Activated naive CD8-positive, alpha-beta T cell treated with anti-CD3 and anti-CD28 coated beads for 36 hours (primary cell): ENCODE results near the gene TOR1B. TPM values are rescaled to one million over a fixed set of nuclear protein-coding genes. Genes with fewer than 3 reads are reported as not detected.

Experiments used
- DNase-seq: peaks from one replicate; pipeline ENCODE4 v3.0.0; 2021
- H3K27ac Mint-ChIP-seq: one replicate; pipeline ENCODE4 v1.8.0; 2022; ENCODE audit warnings: mild to moderate bottlenecking, moderate library complexity, mixed read lengths
- H3K27me3 Mint-ChIP-seq: one replicate; pipeline ENCODE4 v1.8.0; 2022; ENCODE audit warnings: mild to moderate bottlenecking, mixed read lengths
- H3K36me3 Mint-ChIP-seq: one replicate; pipeline ENCODE4 v1.8.0; 2021; ENCODE audit warnings: mild to moderate bottlenecking, mixed read lengths
- H3K4me1 Mint-ChIP-seq: one replicate; pipeline ENCODE4 v1.8.0; 2021; ENCODE audit warnings: mixed read lengths
- H3K4me3 Mint-ChIP-seq: one replicate; pipeline ENCODE4 v1.8.0; 2022; ENCODE audit warnings: mild to moderate bottlenecking, moderate library complexity, mixed read lengths
- H3K9me3 Mint-ChIP-seq: one replicate; pipeline ENCODE4 v1.8.0; 2022; ENCODE audit warnings: mixed read lengths
- total RNA-seq, 2 experiments: library from RNA; stranded (reverse); gene quantifications; one replicate each; pipeline ENCODE4 v1.2.3, GENCODE V29; 2021

The TOR1B gene
- total RNA-seq, 2 experiments from 2014 or later, result 18.7 to 19.8 TPM

- DNase-seq, result peak; percentile 56
- Mint-ChIP-seq H3K36me3 (peaks cover 25% of the 10 kb centered on the region), H3K4me1 (peaks cover 54% of the 10 kb centered on the region), H3K9me3 (no peaks in the 10 kb centered on the region), H3K27ac (peak overlapping the region; percentile 87), H3K4me3 (peak overlapping the region; percentile 65), H3K27me3 (no peaks in the 10 kb centered on the region)
Observed at GRCh38 chr9:129838707-129839259, 35.8 kb downstream of the TOR1B start.

GRCh38 chr9:129839324-129840023 lies 36.5 kb downstream of the TOR1B start:
- Mint-ChIP-seq H3K36me3 (peaks cover 20% of the 10 kb centered on the region), H3K4me1 (peaks cover 48% of the 10 kb centered on the region), H3K4me3 (peak overlapping the region; percentile 65), H3K27ac (peak overlapping the region; percentile 87), H3K9me3 (no peaks in the 10 kb centered on the region), H3K27me3 (no peaks in the 10 kb centered on the region)
- no peak for DNase-seq

- Mint-ChIP-seq H3K4me1 (peaks cover 53% of the 10 kb centered on the region), H3K9me3 (no peaks in the 10 kb centered on the region), H3K27me3 (no peaks in the 10 kb centered on the region), H3K36me3 (peaks cover 14% of the 10 kb centered on the region), H3K27ac (peak overlapping the region; percentile 54), H3K4me3 (peak overlapping the region; percentile 14)
- no peak for DNase-seq
Observed at GRCh38 chr9:129840034-129840433, 37.0 kb downstream of the TOR1B start.

GRCh38 chr9:129841071-129841470 lies 38.1 kb downstream of the TOR1B start:
- Mint-ChIP-seq H3K4me1 (peaks cover 59% of the 10 kb centered on the region), H3K36me3 (peaks cover 13% of the 10 kb centered on the region), H3K9me3 (no peaks in the 10 kb centered on the region), H3K27ac (peak overlapping the region; percentile 12), H3K27me3 (no peaks in the 10 kb centered on the region), H3K4me3 (no peak overlapping the region)
- DNase-seq, result no peak

GRCh38 chr9:129845373-129845772 lies 42.4 kb downstream of the TOR1B start:
- Mint-ChIP-seq H3K4me3 (no peak overlapping the region), H3K27me3 (no peaks in the 10 kb centered on the region), H3K36me3 (peaks cover 5% of the 10 kb centered on the region), H3K9me3 (no peaks in the 10 kb centered on the region), H3K27ac (peak overlapping the region; percentile 73), H3K4me1 (peaks cover 36% of the 10 kb centered on the region)
- DNase-seq, result no peak

GRCh38 chr9:129848712-129849441 lies 45.9 kb downstream of the TOR1B start:
- Mint-ChIP-seq H3K4me1 (peaks cover 41% of the 10 kb centered on the region), H3K4me3 (no peak overlapping the region), H3K36me3 (peaks cover 19% of the 10 kb centered on the region), H3K27me3 (no peaks in the 10 kb centered on the region), H3K9me3 (no peaks in the 10 kb centered on the region), H3K27ac (no peak overlapping the region)
- no peak for DNase-seq

GRCh38 chr9:129849901-129850300 lies 46.9 kb downstream of the TOR1B start:
- peaks cover 29% of the 10 kb centered on the region for H3K36me3 Mint-ChIP-seq
- H3K4me1 Mint-ChIP-seq, result peaks cover 47% of the 10 kb centered on the region
- no peaks in the 10 kb centered on the region for H3K27me3 Mint-ChIP-seq
- H3K4me3 Mint-ChIP-seq, result no peak overlapping the region
- no peak overlapping the region for H3K27ac Mint-ChIP-seq
- H3K9me3 Mint-ChIP-seq, result no peaks in the 10 kb centered on the region
- no peak for DNase-seq

GRCh38 chr9:129850821-129851550 lies 48.0 kb downstream of the TOR1B start:
- DNase-seq, result no peak

GRCh38 chr9:129851821-129852220 lies 48.8 kb downstream of the TOR1B start:
- peaks cover 43% of the 10 kb centered on the region for H3K36me3 Mint-ChIP-seq
- DNase-seq, result no peak
- no peak overlapping the region for H3K4me3 Mint-ChIP-seq
- H3K4me1 Mint-ChIP-seq, result peaks cover 51% of the 10 kb centered on the region
- no peak overlapping the region for H3K27ac Mint-ChIP-seq
- H3K9me3 Mint-ChIP-seq, result no peaks in the 10 kb centered on the region
- no peaks in the 10 kb centered on the region for H3K27me3 Mint-ChIP-seq

More at GRCh38 chr9:129850821-129851550, 48.0 kb downstream of the TOR1B start:
- peaks cover 46% of the 10 kb centered on the region for H3K4me1 Mint-ChIP-seq
- H3K27me3 Mint-ChIP-seq, result no peaks in the 10 kb centered on the region
- no peak overlapping the region for H3K27ac Mint-ChIP-seq
- H3K36me3 Mint-ChIP-seq, result peaks cover 37% of the 10 kb centered on the region
- H3K9me3 Mint-ChIP-seq, result no peaks in the 10 kb centered on the region
- H3K4me3 Mint-ChIP-seq, result no peak overlapping the region

- Mint-ChIP-seq H3K4me3 (no peak overlapping the region), H3K27me3 (no peaks in the 10 kb centered on the region), H3K4me1 (peaks cover 53% of the 10 kb centered on the region), H3K27ac (no peak overlapping the region), H3K36me3 (peaks cover 44% of the 10 kb centered on the region), H3K9me3 (no peaks in the 10 kb centered on the region)
- no peak for DNase-seq
Observed at GRCh38 chr9:129852579-129852978, 49.6 kb downstream of the TOR1B start.

- Mint-ChIP-seq H3K27ac (peak overlapping the region; percentile 15), H3K36me3 (peaks cover 44% of the 10 kb centered on the region), H3K4me3 (no peak overlapping the region), H3K27me3 (no peaks in the 10 kb centered on the region), H3K4me1 (peaks cover 48% of the 10 kb centered on the region), H3K9me3 (no peaks in the 10 kb centered on the region)
- no peak for DNase-seq
Observed at GRCh38 chr9:129853614-129854013, 50.6 kb downstream of the TOR1B start.

GRCh38 chr9:129854588-129855110 lies 51.7 kb downstream of the TOR1B start:
- DNase-seq, result peak; percentile 40
- H3K36me3 Mint-ChIP-seq, result peaks cover 44% of the 10 kb centered on the region
- peaks cover 45% of the 10 kb centered on the region for H3K4me1 Mint-ChIP-seq
- H3K9me3 Mint-ChIP-seq, result no peaks in the 10 kb centered on the region
- peak overlapping the region; percentile 35 for H3K4me3 Mint-ChIP-seq
- H3K27ac Mint-ChIP-seq, result peak overlapping the region; percentile 71
- no peaks in the 10 kb centered on the region for H3K27me3 Mint-ChIP-seq

GRCh38 chr9:129857207-129857606 lies 54.2 kb downstream of the TOR1B start:
- Mint-ChIP-seq H3K27me3 (no peaks in the 10 kb centered on the region), H3K27ac (no peak overlapping the region), H3K9me3 (no peaks in the 10 kb centered on the region), H3K36me3 (peaks cover 49% of the 10 kb centered on the region), H3K4me1 (peaks cover 52% of the 10 kb centered on the region), H3K4me3 (no peak overlapping the region)
- no peak for DNase-seq

GRCh38 chr9:129858167-129858962 lies 55.4 kb downstream of the TOR1B start:
- peaks cover 47% of the 10 kb centered on the region for H3K36me3 Mint-ChIP-seq
- no peak for DNase-seq
- H3K9me3 Mint-ChIP-seq, result no peaks in the 10 kb centered on the region
- no peak overlapping the region for H3K27ac Mint-ChIP-seq
- H3K27me3 Mint-ChIP-seq, result no peaks in the 10 kb centered on the region
- H3K4me1 Mint-ChIP-seq, result peaks cover 52% of the 10 kb centered on the region
- no peak overlapping the region for H3K4me3 Mint-ChIP-seq
